GM18498 (cell line): ENCODE measurements around the gene NHSL1.

ENCODE experiments used
- ATAC-seq: cut with Tn5 transposase; IDR thresholded peaks from one replicate; pipeline ENCODE4 v1.9.1; 2021; ENCODE audit warnings: mild to moderate bottlenecking, moderate library complexity; ENCODE audit not compliant: unreplicated experiment

The NHSL1 gene

DNA sequence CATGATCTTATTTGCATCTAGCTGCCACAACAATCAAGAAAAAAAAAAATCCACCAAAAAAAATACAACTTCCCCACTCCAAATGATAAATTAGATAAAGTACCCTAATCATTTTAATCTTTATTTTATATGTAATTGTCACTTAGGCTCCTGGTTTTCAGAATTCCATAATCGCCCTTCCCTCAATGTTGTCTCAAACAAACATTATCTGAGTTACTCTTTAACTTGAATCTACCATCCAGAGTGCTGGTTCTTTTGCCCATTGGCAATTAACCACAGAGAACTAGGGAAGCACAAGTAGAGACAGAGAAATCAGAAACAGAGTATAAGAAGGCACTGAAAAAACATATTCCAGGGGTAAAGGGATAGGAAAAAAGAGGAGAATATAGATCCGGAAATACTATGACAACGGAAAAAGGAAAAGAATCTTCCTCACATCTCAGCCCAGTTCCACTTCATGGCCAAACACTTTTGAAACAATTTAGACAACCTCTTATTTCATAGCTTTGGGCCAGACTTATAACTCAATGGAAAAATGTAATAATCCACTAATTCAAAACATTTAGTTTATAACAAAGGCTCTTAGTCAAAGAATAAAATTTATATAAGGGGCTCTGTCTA is 861 bp upstream of the NHSL1 start:
- no peak for ATAC-seq

DNA sequence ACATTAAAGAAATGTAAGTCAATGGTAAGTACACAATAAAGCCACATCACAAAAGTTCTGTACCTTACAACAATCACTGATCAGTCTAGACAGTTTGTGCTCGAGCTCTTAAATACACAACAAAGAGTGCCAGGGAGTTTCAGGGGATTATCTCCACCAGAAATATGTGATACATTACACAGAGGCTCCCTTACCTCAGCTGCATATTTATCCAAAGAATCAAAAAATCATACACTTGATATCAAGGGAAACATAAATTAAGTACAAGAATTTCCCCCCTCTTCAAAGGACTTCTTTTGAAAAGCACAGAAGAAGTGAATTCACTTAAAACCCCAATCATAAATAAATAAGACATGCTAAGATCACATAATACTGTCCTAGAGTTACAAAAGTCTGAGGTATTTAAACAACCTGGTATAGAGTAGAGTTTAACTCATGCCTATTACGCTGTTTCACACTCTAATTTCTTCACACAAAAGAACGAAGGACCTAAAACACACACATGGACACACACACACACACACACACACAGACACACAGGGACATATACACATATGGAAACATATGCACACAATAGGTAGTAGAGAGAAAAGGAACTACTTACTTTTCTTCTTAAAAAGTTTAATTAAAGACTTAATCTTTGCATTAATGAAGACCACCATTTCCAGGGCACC is 528 bp downstream of the NHSL1 start:
- peak; percentile 14 for ATAC-seq

DNA sequence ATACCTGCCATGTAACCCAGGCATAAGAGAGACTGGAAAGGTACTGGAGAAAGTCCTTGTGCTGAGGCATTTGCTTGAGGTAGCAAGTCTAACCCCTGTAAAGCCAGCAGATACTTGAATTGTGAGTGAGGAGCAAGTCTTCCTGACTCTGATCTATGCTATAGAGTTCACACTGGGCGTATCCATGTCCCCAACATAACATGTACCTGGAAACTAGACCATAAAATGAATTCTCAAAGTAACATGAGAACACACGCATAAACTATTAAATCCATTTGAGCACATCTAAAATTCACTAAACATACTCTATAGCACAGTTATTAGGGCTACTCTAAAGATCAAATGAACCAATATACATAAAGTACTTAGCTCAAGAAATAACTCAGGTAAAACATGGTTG is 2.0 kb downstream of the NHSL1 start:
- no peak for ATAC-seq

DNA sequence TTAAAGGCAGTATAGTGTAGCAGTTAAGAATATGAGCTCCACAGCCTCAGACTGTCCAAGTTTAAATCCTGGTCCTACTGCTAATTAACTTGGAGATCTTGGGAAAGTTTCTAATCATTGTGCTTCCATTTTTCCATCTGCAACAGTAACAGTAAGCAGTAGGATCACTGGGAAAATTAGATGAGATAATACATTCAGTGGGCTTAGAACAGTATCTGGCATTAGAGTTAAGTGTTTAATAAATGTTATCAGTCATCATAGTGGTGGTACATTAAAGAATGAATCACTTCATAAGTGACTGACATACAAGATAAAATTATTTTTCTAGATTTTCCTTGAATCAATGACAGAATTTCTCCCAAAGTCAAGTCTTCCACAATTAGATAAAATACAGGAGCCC is 5.0 kb downstream of the NHSL1 start:
- ATAC-seq: no peak

GRCh38 chr6:138493413-138493812 is 5.9 kb downstream of the NHSL1 start:
- ATAC-seq: no peak

GRCh38 chr6:138492871-138493270 is 6.4 kb downstream of the NHSL1 start:
- no peak for ATAC-seq

DNA sequence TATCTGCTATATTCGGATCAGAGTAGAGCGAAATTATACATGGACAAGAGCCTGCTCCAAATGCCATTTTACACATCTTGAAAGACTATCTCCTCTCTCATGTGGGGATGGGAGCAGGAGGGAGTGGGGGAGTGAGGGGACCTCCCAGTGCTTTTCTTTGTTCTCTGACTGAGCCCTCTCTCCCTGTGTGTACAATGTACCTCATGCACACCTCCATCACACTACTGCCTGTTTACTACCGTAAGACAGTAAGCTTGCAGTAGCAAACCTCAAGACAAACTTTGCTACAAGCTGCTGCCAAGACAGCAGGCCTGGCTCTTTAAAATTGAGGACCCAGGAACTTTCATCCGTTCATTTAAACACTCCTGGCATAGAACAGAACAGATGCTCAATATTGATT is 7.2 kb downstream of the NHSL1 start:
- ATAC-seq: no peak

DNA sequence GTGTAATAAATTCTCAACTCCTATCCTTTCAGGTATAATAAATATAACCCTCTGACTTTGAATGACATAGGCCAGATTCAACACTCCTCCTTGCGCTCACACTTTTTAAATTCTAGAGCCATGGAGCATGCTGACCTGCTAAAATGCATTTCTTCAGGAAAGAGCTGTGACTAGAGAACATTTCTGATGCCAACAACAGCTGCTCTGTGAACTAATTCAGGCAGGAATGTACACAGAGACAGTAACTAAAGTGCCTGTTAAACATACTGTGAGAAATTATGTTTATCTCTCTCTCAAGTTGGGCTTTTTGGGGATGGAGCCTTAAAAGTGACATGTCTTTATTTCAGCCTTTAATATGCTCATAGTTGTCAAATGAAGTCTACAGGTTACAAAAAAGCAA is 8.3 kb downstream of the NHSL1 start:
- ATAC-seq: no peak

DNA sequence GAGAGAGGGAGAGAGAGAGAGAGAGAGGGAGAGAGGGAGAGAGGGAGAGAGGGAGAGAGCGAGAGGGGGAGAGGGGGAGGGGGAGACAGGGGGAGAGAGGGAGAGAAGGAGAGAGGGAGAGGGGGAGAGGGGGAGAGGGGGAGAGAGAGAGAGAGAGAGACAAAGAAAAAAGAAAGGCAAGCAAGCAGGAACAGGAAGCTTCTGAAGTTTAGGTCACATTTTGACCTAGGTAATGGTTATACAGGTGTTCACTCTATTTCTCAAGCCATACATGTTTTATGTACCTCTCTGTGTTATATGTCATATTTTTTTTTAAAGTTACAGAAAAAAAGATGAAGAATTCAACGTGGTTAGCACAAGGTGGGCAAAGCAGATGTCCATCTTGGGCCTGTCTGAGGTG is 9.4 kb downstream of the NHSL1 start:
- ATAC-seq: no peak

- no peak for ATAC-seq
Observed at GRCh38 chr6:138487102-138487604, 12.1 kb downstream of the NHSL1 start.

DNA sequence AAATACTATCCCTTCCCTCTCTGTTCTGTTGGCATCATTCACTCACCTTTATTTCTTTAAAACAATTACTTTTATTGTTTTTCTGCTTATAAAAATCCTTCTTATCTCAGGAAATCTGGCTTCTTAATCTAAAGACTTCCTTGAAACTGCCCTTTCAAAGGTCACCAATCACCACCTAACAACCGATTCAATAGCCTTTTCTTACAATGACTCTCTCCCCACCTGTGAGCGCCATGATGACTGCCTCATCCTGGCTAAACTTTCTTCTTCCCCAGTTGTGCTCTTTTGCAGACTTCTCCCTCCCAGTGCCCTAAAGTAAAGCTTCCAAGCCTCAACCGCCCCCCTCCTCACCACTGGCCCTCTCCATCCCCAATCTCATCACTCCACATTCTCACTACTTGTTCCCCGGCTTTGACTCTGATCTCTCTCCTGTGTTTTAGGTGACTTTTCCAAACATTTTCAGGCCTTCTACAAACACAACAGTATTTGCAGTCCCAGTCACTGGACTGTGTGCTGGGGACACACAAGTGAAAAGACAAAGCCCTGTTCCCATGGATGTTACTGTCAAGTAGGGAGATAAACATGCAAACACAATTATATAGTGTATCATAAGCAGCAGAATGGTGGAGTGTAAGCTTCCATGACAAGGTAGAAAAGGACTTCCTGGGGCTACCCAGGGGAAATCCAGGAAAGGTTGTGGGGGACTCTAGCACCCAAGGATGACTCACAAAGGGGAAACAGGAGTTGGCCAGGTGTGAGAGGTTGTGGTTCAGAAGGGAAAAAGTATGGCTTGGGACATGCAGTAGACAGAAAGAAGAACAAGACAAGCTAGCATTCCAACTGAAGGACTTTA is 12.8 kb downstream of the NHSL1 start:
- no peak for ATAC-seq

DNA sequence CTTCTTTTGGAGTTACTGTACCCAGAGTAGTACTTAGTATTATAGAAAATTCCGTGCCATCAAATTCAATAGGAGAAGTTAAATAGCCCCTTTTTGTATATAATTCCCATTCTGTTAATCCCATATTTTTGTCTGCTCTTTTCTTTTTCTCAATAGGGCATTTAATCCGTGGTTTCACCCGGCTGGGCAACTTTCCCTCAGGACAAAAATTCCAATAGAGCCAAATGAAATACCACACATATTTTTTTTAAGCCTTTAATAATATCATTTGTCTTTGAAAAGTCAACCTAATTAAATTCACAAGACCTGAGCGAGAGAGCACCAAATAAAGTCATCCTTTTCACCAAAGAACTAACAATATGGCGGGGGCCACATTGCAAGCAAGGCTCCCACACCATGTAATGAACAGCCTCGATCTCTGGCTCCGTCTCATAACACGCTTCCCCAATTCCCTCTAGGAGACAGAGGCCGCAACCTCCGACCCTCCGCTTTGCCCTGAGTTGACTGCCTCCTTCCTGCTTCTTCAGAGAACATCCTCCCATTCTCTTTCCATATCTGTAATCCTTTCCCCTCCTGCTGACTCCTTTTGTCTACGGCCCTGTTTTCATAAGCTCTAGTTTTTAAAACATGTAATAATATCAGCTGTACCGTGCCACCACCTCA is 13.6 kb downstream of the NHSL1 start:
- no peak for ATAC-seq

DNA sequence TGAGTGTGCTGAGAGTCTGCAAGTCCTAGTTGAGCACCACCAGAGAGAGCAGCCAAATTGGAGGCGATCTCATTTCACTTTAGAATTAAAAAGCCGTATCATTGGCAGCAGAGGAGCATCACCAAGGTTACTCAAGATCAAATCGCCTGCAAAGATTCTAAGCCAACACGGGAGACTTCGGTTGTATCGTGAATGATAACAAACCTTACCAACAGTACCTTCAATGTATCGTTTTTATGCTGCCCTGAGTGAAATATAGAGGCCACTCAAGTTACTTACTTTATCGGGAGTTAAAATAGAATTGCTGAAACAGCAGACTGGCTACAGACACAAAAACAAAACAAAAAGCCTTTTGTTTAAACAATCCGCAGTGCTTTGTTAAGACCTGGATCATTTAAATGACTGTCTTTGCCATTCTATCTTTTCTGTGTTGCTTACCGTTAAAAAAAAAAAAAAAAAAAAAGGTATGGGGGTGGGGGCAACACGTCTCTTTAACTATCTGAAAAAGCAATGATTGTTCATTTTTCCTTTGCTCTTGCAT is 14.2 kb downstream of the NHSL1 start:
- no peak for ATAC-seq

GRCh38 chr6:138484018-138484731 is 15.1 kb downstream of the NHSL1 start:
- no peak for ATAC-seq

GRCh38 chr6:138482816-138483215 is 16.5 kb downstream of the NHSL1 start:
- ATAC-seq: no peak

GRCh38 chr6:138480279-138480949 is 18.9 kb downstream of the NHSL1 start:
- no peak for ATAC-seq

DNA sequence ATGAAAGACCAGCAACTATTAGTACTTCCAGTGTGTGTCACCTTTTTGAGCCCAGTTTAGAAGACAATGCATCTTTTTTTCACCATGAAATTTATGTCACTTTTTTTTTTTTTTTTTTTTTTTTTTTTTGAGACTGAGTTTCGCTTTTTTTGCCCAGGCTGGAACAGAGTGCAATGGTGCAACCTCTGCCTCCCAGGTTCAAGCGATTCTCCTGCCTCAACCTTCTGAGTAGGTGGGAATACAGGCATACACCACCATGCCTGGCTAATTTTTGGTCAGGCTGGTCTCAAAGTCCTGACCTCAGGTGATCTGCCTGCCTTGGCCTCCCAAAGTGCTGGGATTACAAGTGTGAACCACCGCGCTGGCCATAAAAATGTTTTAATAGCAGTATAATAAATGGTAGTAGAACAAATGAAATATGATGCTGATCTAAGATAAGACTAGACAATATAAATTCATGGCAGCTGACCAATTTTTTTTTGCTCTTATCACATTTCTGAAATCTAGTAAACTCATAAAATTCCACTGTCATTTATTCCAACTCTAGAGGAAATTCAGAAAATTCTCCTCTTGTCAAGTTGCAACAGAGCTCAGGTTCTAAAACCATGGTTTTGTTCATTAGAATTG is 21.3 kb downstream of the NHSL1 start:
- ATAC-seq: no peak

DNA sequence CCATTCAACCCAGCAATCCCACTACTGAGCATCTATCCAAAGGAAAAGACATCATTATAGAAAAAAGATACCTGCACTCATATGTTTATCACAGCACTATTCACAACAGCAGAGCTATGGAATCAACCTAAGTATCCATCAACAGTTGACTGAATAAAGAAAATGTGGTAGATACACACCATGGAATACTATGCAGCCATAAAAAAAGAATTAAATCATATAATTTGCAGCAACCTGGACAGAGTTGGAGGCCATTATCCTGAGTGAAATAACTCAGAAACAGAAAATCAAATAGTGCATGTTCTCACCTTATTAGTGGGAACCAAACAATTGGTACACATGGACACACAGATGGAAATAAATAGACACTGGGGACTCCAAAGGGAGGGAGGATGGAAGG is 23.2 kb downstream of the NHSL1 start:
- no peak for ATAC-seq

GRCh38 chr6:138473144-138473543 is 26.1 kb downstream of the NHSL1 start:
- ATAC-seq: no peak
